Lung (tissue), 12 donors: ENCODE measurements around the gene PLIN5. TPM values are rescaled to one million over a fixed set of nuclear protein-coding genes. Genes with fewer than 3 reads are reported as not detected.
"Not testable (repeated sequence)": the region's sequence is repeated elsewhere in the genome, so short reads cannot be mapped to it uniquely, and the experiment has no call there.

Experiments used
- ATAC-seq: fragments of 200-7000 bp; cut with Tn5 transposase; one replicate; pipeline ENCODE4 v1.9.1; 2020; ENCODE audit warnings: moderate number of reproducible peaks; ENCODE audit not compliant: insufficient read depth, low FRiP score
- DNase-seq, 3 donors: peaks; one replicate each; pipeline ENCODE4 v3.0.0-alpha.2; 2013 to 2017
- H3K27ac ChIP-seq, 2 donors: one replicate each; pipeline ENCODE4 v1.5.1; 2013; ENCODE audit warnings: mild to moderate bottlenecking in 2 of 2, moderate library complexity in 2 of 2, control low read depth in 1 of 2, inconsistent platforms in 1 of 2, low read depth in 1 of 2, low read length in 1 of 2
- H3K27me3 ChIP-seq, 3 donors: one replicate each; pipeline ENCODE4 v1.5.1; 2013; ENCODE audit warnings: low read length in 2 of 3; ENCODE audit not compliant: control insufficient read depth in 3 of 3, insufficient read depth in 3 of 3
- H3K36me3 ChIP-seq, 4 donors: one replicate each; pipeline ENCODE4 v1.5.1; 2013; ENCODE audit warnings: low read length in 4 of 4, mild to moderate bottlenecking in 1 of 4, moderate library complexity in 1 of 4; ENCODE audit not compliant: control insufficient read depth in 4 of 4, insufficient read depth in 4 of 4
- H3K4me1 ChIP-seq, 5 donors: one replicate each; pipeline ENCODE4 v1.5.1; 2013; ENCODE audit warnings: low read length in 5 of 5, mild to moderate bottlenecking in 2 of 5, moderate library complexity in 1 of 5; ENCODE audit not compliant: control insufficient read depth in 5 of 5, insufficient read depth in 5 of 5
- H3K4me3 ChIP-seq: one replicate; pipeline ENCODE4 v1.5.1; 2013; ENCODE audit warnings: mild to moderate bottlenecking, control low read depth, moderate library complexity
- H3K9ac ChIP-seq, 2 donors: one replicate each; pipeline ENCODE4 v1.5.1; 2013; ENCODE audit warnings: low read length in 2 of 2, control low read depth in 1 of 2; ENCODE audit not compliant: insufficient read depth in 1 of 2
- H3K9me3 ChIP-seq, 4 donors: one replicate each; pipeline ENCODE4 v1.5.1; 2013; ENCODE audit warnings: low read length in 3 of 4, mild to moderate bottlenecking in 1 of 4, moderate library complexity in 1 of 4; ENCODE audit not compliant: control insufficient read depth in 4 of 4, insufficient read depth in 3 of 4
- WGBS, 2 donors: extraction: QIAGEN DNeasy Blood & Tissue Kit; methylation state at CpG; one replicate each; pipeline ENCODE4 v1.1.7; 2013; 5-methylcytosine and 5-hydroxymethylcytosine counted together
- polyA plus RNA-seq, 2 donors: library from polyadenylated mRNA; stranded (reverse); fragments of 200-250 nt; gene quantifications; one replicate each; pipeline ENCODE4 v1.2.1, GENCODE V29; 2013
- total RNA-seq, 2 donors: library from RNA; depleted of rRNA in 1 of 2; stranded (reverse); fragments of >200 nt in 1 of 2; gene quantifications; one replicate each; pipeline ENCODE4 v1.2.1, GENCODE V29; 2014 to 2021
- TF ChIP-seq, protein P1 (sequence below): IDR thresholded peaks from 2 replicates; pipeline ENCODE4 v1.5.1; 2012; ENCODE audit warnings: mild to moderate bottlenecking; ENCODE audit errors: control extremely low read depth, extremely low read depth
- donor health status: control.
- donor health status: control.
- donor health status: Bipolar disorder and iron deficiency.
- donor health status: healthy.
- donor health status: DM: yes; HTN: yes; CAD: no.

PLIN5 gene
- total and polyA plus RNA-seq, 4 donors, result 7.5 to 37.3 (median 24.5) TPM

DNA sequence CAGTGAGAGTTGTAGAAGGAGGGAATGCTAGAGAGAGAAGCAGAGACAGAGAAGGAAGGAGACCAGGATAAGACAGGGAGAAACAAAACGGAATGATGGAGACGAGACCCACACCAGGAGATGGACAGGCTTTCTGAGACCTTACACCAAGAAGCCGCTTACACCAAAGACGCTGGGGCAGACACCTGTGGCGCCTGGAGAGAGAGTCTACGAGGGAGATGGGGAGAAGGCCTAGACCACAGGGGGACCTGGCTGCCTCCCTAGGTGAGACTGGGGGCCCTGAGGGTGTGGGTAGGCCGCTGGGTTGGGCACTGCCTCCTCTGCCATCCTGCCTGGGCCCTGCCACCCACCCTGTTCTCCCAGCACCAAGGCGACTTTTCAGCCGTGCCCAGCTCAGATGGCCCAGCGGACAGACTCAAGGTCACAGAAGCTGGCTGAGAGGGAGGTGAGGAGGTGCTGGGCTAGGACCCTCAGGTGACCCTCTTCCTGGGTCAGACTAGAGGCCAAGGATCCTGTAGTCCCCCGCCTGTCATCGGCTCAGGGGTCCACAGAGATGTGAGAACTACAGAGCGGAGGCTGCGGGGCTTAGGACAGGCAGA, 5.0 kb downstream of the PLIN5 start:
- no peaks in the 10 kb centered on the region for H3K36me3 ChIP-seq
- no peaks in the 10 kb centered on the region for H3K27me3 ChIP-seq
- ATAC-seq, result no peak
- peaks cover 0 to 4% (median 0%) of the 10 kb centered on the region in 5 donors for H3K4me1 ChIP-seq
- H3K9ac ChIP-seq, result no peak overlapping the region
- 78 to 86% methylated on average over 14 of the region's 14 CpGs for WGBS, 2 donors
- H3K9me3 ChIP-seq, result peaks cover 0 to 2% (median 0%) of the 10 kb centered on the region in 4 donors
- DNase-seq, result no peak
- TF ChIP-seq, protein P1, sequence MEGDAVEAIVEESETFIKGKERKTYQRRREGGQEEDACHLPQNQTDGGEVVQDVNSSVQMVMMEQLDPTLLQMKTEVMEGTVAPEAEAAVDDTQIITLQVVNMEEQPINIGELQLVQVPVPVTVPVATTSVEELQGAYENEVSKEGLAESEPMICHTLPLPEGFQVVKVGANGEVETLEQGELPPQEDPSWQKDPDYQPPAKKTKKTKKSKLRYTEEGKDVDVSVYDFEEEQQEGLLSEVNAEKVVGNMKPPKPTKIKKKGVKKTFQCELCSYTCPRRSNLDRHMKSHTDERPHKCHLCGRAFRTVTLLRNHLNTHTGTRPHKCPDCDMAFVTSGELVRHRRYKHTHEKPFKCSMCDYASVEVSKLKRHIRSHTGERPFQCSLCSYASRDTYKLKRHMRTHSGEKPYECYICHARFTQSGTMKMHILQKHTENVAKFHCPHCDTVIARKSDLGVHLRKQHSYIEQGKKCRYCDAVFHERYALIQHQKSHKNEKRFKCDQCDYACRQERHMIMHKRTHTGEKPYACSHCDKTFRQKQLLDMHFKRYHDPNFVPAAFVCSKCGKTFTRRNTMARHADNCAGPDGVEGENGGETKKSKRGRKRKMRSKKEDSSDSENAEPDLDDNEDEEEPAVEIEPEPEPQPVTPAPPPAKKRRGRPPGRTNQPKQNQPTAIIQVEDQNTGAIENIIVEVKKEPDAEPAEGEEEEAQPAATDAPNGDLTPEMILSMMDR, result no peak
- H3K27ac ChIP-seq, result no peak overlapping the region
- no peak overlapping the region for H3K4me3 ChIP-seq

GRCh38 chr19:4528843-4529242, 6.2 kb downstream of the PLIN5 start:
- ATAC-seq (no peak), DNase-seq (no peak)
- H3K9ac ChIP-seq, result no peak overlapping the region
- H3K27me3 ChIP-seq, result no peaks in the 10 kb centered on the region
- H3K4me1 ChIP-seq, result peaks cover 0 to 4% (median 0%) of the 10 kb centered on the region in 5 donors
- no peak overlapping the region for H3K27ac ChIP-seq
- H3K36me3 ChIP-seq, result no peaks in the 10 kb centered on the region
- no peak overlapping the region for H3K4me3 ChIP-seq
- H3K9me3 ChIP-seq, result no peaks in the 10 kb centered on the region
- 78 to 82% methylated on average over 15 of the region's 15 CpGs for WGBS, 2 donors
- TF ChIP-seq, protein P1, result no peak

- not testable (repeated sequence) for H3K4me1 ChIP-seq, H3K27ac ChIP-seq, H3K4me3 ChIP-seq, H3K36me3 ChIP-seq, H3K9me3 ChIP-seq, H3K9ac ChIP-seq, DNase-seq, ATAC-seq, H3K27me3 ChIP-seq
- WGBS, 2 donors, result 92 to 93% methylated on average over 8 of the region's 8 CpGs
These were observed 7.6 kb downstream of the PLIN5 start for GRCh38 chr19:4527377-4527776.

DNA sequence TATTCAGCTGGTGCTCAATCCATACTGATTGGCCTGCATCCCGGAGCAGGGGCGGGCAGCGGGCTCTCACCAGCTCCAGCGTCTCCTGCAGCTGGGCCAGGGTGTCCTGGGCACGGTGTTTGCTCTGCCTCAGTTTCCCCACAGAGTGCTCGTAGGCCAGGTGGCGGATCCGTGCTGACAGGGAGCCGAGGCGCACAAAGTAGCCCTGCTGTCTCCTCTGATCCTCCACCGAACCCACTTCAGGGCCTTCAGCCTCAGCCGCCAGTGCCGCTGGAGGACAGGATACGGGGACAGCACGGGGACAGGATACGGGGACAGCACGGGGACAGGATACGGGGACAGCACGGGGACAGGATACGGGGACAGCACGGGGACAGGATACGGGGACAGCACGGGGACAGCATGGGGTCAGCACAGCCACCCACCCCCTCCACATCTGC, 9.4 kb downstream of the PLIN5 start:
- Histone ChIP-seq H3K36me3 (no peaks in the 10 kb centered on the region), H3K9ac (no peak overlapping the region), H3K9me3 (no peaks in the 10 kb centered on the region), H3K4me3 (no peak overlapping the region), H3K27ac (no peak overlapping the region), H3K27me3 (no peaks in the 10 kb centered on the region), H3K4me1 (peaks cover 0 to 4% (median 0%) of the 10 kb centered on the region in 5 donors)
- no peak for DNase-seq
- 62 to 68% methylated on average over 22 to 23 of the region's 23 CpGs for WGBS, 2 donors
- TF ChIP-seq, protein P1, result no peak
- no peak for ATAC-seq
